Upper lobe of right lung (tissue), 1 donor: ENCODE data around the gene MITF. TPM values are rescaled to one million over a fixed set of nuclear protein-coding genes. Genes with fewer than 3 reads are reported as not detected.
"Not testable (repeated sequence)": the region's sequence is repeated elsewhere in the genome, so short reads cannot be mapped to it uniquely, and the experiment has no call there.

Experiments
- ATAC-seq: fragments of 200-7000 bp; cut with Tn5 transposase; one replicate; pipeline ENCODE4 v1.9.1; 2020; ENCODE audit warnings: mild to moderate bottlenecking, moderate library complexity
- DNase-seq: peaks from one replicate; pipeline ENCODE4 v3.0.0-alpha.2; 2020
- H3K27ac ChIP-seq: fragments of 200-600 bp; one replicate; pipeline ENCODE4 v1.8.0; 2022
- H3K27me3 ChIP-seq: fragments of 200-600 bp; one replicate; pipeline ENCODE4 v1.8.0; 2022; ENCODE audit warnings: mild to moderate bottlenecking
- H3K36me3 ChIP-seq: fragments of 200-600 bp; one replicate; pipeline ENCODE4 v1.8.0; 2022
- H3K4me1 ChIP-seq: fragments of 200-600 bp; one replicate; pipeline ENCODE4 v1.8.0; 2022
- H3K4me3 ChIP-seq: fragments of 200-600 bp; one replicate; pipeline ENCODE4 v1.8.0; 2022; ENCODE audit warnings: mild to moderate bottlenecking
- H3K9me3 ChIP-seq: fragments of 200-600 bp; one replicate; pipeline ENCODE4 v1.8.0; 2022
- CTCF ChIP-seq: fragments of 200-600 bp; IDR thresholded peaks from one replicate; pipeline ENCODE4 v1.8.0; 2022; ENCODE audit warnings: antibody characterized with exemption
- intact Hi-C: fragments of 100-400 bp; cut with DNase I; formaldehyde crosslinking; loops from one replicate; pipeline ENCODE4 v1.11.0; 2022
- total RNA-seq: library from RNA; stranded (reverse); fragmentation: NEBNext Ultra II Directional; extraction: Animal tissue kit (Norgen Biotek cat#: 25700); gene quantifications from one replicate; pipeline ENCODE4 v1.2.1, GENCODE V29; 2021
- donor health status: DM: no; HTN: yes; CAD: no; lungs with severe emphysema.

Gene MITF
- total RNA-seq, 1 donor from 2014 or later, result 29.5 TPM

GRCh38 chr3:69900331-69900730 is 161.1 kb downstream of the MITF start:
- DNase-seq, result no peak
- Histone ChIP-seq H3K4me1 (no peaks in the 10 kb centered on the region), H3K4me3 (no peak overlapping the region), H3K27ac (no peak overlapping the region), H3K36me3 (no peaks in the 10 kb centered on the region), H3K9me3 (no peaks in the 10 kb centered on the region), H3K27me3 (no peaks in the 10 kb centered on the region)
- no peak for TF ChIP-seq CTCF
- intact Hi-C loops, result no loop called here
- ATAC-seq, result no peak

- Histone ChIP-seq H3K36me3 (no peaks in the 10 kb centered on the region), H3K27me3 (no peaks in the 10 kb centered on the region), H3K4me1 (peaks cover 5% of the 10 kb centered on the region), H3K27ac (no peak overlapping the region), H3K4me3 (no peak overlapping the region), H3K9me3 (no peaks in the 10 kb centered on the region)
- DNase-seq (no peak), ATAC-seq (no peak)
- intact Hi-C loops, result no loop called here
- no peak for TF ChIP-seq CTCF
Observed at GRCh38 chr3:69901802-69902201, 162.5 kb downstream of the MITF start.

DNA sequence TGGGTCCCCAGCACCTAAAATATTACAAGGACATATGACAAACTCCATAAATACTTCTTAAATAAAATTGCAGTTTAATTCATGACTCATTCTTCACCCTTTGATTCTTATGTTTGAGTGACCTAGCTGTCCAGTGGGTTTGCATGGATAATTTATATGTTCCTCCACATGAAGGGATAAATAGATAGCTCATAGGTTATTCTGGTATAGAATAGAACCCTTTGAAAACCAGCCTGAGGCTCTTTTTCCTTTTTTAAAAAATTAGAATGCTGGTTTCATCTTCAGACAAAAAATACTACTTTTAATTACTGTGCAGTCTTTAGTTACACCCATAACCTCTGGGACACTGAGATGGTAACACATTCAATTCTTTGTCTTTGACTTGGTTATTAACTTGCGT is 163.1 kb downstream of the MITF start:
- Histone ChIP-seq H3K9me3 (no peaks in the 10 kb centered on the region), H3K27me3 (no peaks in the 10 kb centered on the region), H3K27ac (no peak overlapping the region), H3K4me1 (peaks cover 8% of the 10 kb centered on the region), H3K4me3 (no peak overlapping the region), H3K36me3 (no peaks in the 10 kb centered on the region)
- TF ChIP-seq CTCF, result no peak
- DNase-seq (no peak), ATAC-seq (no peak)
- intact Hi-C loops, result no loop called here

DNA sequence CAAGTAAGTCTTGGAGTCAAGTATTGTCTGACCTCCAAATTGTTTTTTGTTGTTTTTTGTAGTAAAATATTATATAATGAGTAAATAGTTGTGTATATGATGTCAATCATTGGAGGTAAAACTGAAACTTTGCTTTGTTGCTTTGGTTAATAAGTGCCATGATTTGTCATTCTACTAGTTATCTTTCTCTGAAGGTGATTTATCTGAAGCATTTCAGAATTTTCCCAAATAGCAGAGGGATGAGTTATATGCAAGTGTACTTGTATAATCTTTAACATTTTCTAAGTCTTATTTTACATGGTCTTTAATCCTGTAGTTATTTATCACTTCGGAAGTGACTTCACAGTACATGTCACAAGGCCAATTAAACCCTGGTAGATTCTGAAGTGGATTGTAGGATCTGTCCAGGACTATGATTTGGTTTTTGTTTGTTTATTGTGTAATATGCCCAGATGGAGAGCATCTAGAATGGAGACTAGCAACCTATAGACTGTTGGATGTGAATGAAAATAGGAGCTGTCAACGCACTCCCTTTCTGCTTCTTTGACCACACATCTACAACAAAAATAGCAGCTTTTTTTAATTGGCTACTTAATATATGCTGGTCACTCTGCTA is 167.2 kb downstream of the MITF start:
- peaks cover 15% of the 10 kb centered on the region for H3K4me1 ChIP-seq
- no peaks in the 10 kb centered on the region for H3K36me3 ChIP-seq
- H3K27me3 ChIP-seq, result no peaks in the 10 kb centered on the region
- no peaks in the 10 kb centered on the region for H3K9me3 ChIP-seq
- no peak for TF ChIP-seq CTCF
- H3K4me3 ChIP-seq, result no peak overlapping the region
- intact Hi-C loops, result no loop called here
- no peak overlapping the region for H3K27ac ChIP-seq
- no peak for DNase-seq
- ATAC-seq, result no peak

GRCh38 chr3:69907554-69907953 is 168.3 kb downstream of the MITF start:
- no peak for TF ChIP-seq CTCF
- no peaks in the 10 kb centered on the region for H3K9me3 ChIP-seq
- intact Hi-C loops, result no loop called here
- ATAC-seq (no peak), DNase-seq (no peak)
- peaks cover 15% of the 10 kb centered on the region for H3K4me1 ChIP-seq
- no peaks in the 10 kb centered on the region for H3K36me3 ChIP-seq
- no peak overlapping the region for H3K4me3 ChIP-seq
- no peaks in the 10 kb centered on the region for H3K27me3 ChIP-seq
- H3K27ac ChIP-seq, result no peak overlapping the region

DNA sequence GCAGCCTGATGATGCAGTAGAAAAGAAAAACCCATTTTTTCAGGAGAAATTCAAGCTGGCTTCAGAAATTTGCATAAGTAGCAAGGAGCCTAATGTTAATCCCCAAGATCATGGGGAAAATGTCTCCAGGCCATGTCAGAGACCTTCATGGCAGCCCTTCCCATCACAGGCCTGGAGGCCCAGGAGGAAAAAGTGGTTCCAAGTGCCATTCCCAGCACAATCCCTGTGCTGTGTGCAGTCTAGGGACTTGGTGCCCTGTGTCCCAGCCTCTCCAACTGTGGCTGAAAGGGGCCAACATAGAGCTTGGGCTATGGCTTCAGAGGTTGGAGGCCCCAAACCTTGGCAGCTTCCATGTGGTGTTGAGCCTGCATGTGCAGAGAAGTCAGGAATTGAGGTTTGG is 170.6 kb downstream of the MITF start:
- H3K9me3 ChIP-seq, H3K4me3 ChIP-seq, intact Hi-C loops, ATAC-seq, DNase-seq, H3K27me3 ChIP-seq, H3K36me3 ChIP-seq, H3K27ac ChIP-seq: not testable (repeated sequence)
- peaks cover 15% of the 10 kb centered on the region for H3K4me1 ChIP-seq
